Measurements from ENCODE around the gene SETD1B.
"Not testable (repeated sequence)": the region's sequence is repeated elsewhere in the genome, so short reads cannot be mapped to it uniquely, and the experiment has no call there.

SETD1B gene

GRCh38 chr12:121860257-121860656, 56.4 kb downstream of the SETD1B start:
- DNase-seq: no peak

GRCh38 chr12:121860699-121861098, 56.9 kb downstream of the SETD1B start:
- DNase-seq: not testable (repeated sequence)

GRCh38 chr12:121861636-121862254, 57.9 kb downstream of the SETD1B start:
- DNase-seq: no peak

- DNase-seq: no peak
Measured at GRCh38 chr12:121866331-121866730, 62.5 kb downstream of the SETD1B start.

GRCh38 chr12:121869229-121869628, 65.4 kb downstream of the SETD1B start:
- not testable (repeated sequence) for DNase-seq

GRCh38 chr12:121871467-121871866, 67.7 kb downstream of the SETD1B start:
- no peak for DNase-seq

- DNase-seq: no peak
Measured at GRCh38 chr12:121872546-121873215, 68.9 kb downstream of the SETD1B start.

GRCh38 chr12:121873216-121873569, 69.4 kb downstream of the SETD1B start:
- DNase-seq: no peak

- no peak for DNase-seq
Measured at GRCh38 chr12:121874071-121874470, 70.3 kb downstream of the SETD1B start.

GRCh38 chr12:121875582-121875981, 71.8 kb downstream of the SETD1B start:
- no peak for DNase-seq

- DNase-seq: not testable (repeated sequence)
Measured at GRCh38 chr12:121876080-121876447, 72.3 kb downstream of the SETD1B start.
